Astrocyte (in vitro differentiated cells and primary cell): Measurements from ENCODE around the gene WWTR1. TPM values are rescaled to one million over a fixed set of nuclear protein-coding genes. Genes with fewer than 3 reads are reported as not detected.
A peak's percentile ranks its signal among the peaks of the same experiment; 100 is the strongest.

Experiments used
- DNase-seq: peaks from one replicate; pipeline ENCODE4 v3.0.0-alpha.2; 2010; ENCODE audit warnings: low read depth
- FAIRE-seq: peaks from 2 replicates; lab custom pipeline; 2011; peaks lifted over from hg19 to GRCh38; lab: Jason Lieb, UNC
- H2AFZ ChIP-seq: 2 replicates; pipeline ENCODE4 v1.6.0; 2012; ENCODE audit warnings: low read depth, low read length, inconsistent platforms
- H3K27ac ChIP-seq: 2 replicates; pipeline ENCODE4 v1.5.1; 2011; ENCODE audit warnings: low read depth, low read length, inconsistent platforms
- H3K27me3 ChIP-seq: 2 replicates; pipeline ENCODE4 v1.6.0; 2011; ENCODE audit warnings: low read length, inconsistent platforms; ENCODE audit not compliant: insufficient read depth
- H3K36me3 ChIP-seq: 2 replicates; pipeline ENCODE4 v1.5.1; 2011; ENCODE audit warnings: low read length, inconsistent platforms; ENCODE audit not compliant: insufficient read depth
- H3K4me1 ChIP-seq: 2 replicates; pipeline ENCODE4 v1.5.1; 2011; ENCODE audit warnings: low read length, inconsistent platforms; ENCODE audit not compliant: insufficient read depth
- H3K4me2 ChIP-seq: 2 replicates; pipeline ENCODE4 v1.6.0; 2012; ENCODE audit warnings: low read length, inconsistent platforms
- H3K4me3 ChIP-seq: 2 replicates; pipeline ENCODE4 v1.5.1; 2011; ENCODE audit warnings: low read depth, mild to moderate bottlenecking, low read length, inconsistent platforms; ENCODE audit not compliant: insufficient read depth
- H3K79me2 ChIP-seq: 2 replicates; pipeline ENCODE4 v1.6.0; 2012; ENCODE audit warnings: mild to moderate bottlenecking, low read length, inconsistent platforms; ENCODE audit not compliant: insufficient read depth
- H3K9ac ChIP-seq: 2 replicates; pipeline ENCODE4 v1.6.0; 2012; ENCODE audit warnings: mild to moderate bottlenecking, low read length, inconsistent platforms
- H3K9me3 ChIP-seq: 2 replicates; pipeline ENCODE4 v1.5.1; 2012; ENCODE audit warnings: low read depth, mild to moderate bottlenecking, low read length, inconsistent platforms; ENCODE audit not compliant: insufficient read depth
- H4K20me1 ChIP-seq: 2 replicates; pipeline ENCODE4 v1.6.0; 2012; ENCODE audit warnings: low read length, inconsistent platforms; ENCODE audit not compliant: insufficient read depth
- H3K27ac Mint-ChIP-seq: one replicate; pipeline ENCODE4 v1.8.0; 2021; ENCODE audit warnings: mild to moderate bottlenecking, mixed read lengths; ENCODE audit not compliant: unreplicated experiment
- H3K27me3 Mint-ChIP-seq: one replicate; pipeline ENCODE4 v1.8.0; 2021; ENCODE audit warnings: low read depth, mixed read lengths; ENCODE audit not compliant: unreplicated experiment
- H3K36me3 Mint-ChIP-seq: one replicate; pipeline ENCODE4 v1.8.0; 2021; ENCODE audit warnings: low read depth, mixed read lengths; ENCODE audit not compliant: unreplicated experiment
- H3K4me1 Mint-ChIP-seq: one replicate; pipeline ENCODE4 v1.8.0; 2021; ENCODE audit warnings: low read depth, mixed read lengths; ENCODE audit not compliant: unreplicated experiment
- H3K4me3 Mint-ChIP-seq: one replicate; pipeline ENCODE4 v1.8.0; 2021; ENCODE audit warnings: mild to moderate bottlenecking, moderate library complexity, mixed read lengths; ENCODE audit not compliant: unreplicated experiment
- H3K9me3 Mint-ChIP-seq: one replicate; pipeline ENCODE4 v1.8.0; 2021; ENCODE audit warnings: mild to moderate bottlenecking, mixed read lengths; ENCODE audit not compliant: unreplicated experiment
- EZH2 ChIP-seq: IDR thresholded peaks from 2 replicates; pipeline ENCODE4 v1.6.1; 2012; ENCODE audit warnings: mild to moderate bottlenecking, low read length, inconsistent platforms; ENCODE audit not compliant: insufficient read depth
- total RNA-seq: library from RNA; stranded (reverse); gene quantifications from 2 replicates; pipeline ENCODE4 v1.2.1, GENCODE V29; 2021
- TF ChIP-seq, protein P1 (sequence below): IDR thresholded peaks from 2 replicates; pipeline ENCODE4 v1.5.1; 2011; ENCODE audit warnings: low read depth, mild to moderate bottlenecking, inconsistent platforms, low read length, moderate library complexity; ENCODE audit not compliant: insufficient read depth

The WWTR1 gene
- total RNA-seq, 1 donor from 2014 or later, result 94.3 TPM

- Histone ChIP-seq H3K4me2 (peak overlapping the region; percentile 68), H3K27ac (peak overlapping the region; percentile 98), H3K36me3 (peaks cover 4% of the 10 kb centered on the region), H3K27me3 (no peaks in the 10 kb centered on the region), H3K4me1 (peaks cover 57% of the 10 kb centered on the region), H2AFZ (no peak overlapping the region), H3K9me3 (no peaks in the 10 kb centered on the region), H3K9ac (peak overlapping the region; percentile 83), H4K20me1 (no peaks in the 10 kb centered on the region), H3K79me2 (peaks cover 66% of the 10 kb centered on the region), H3K4me3 (no peak overlapping the region)
- no peak for FAIRE-seq
- TF ChIP-seq, protein P1, sequence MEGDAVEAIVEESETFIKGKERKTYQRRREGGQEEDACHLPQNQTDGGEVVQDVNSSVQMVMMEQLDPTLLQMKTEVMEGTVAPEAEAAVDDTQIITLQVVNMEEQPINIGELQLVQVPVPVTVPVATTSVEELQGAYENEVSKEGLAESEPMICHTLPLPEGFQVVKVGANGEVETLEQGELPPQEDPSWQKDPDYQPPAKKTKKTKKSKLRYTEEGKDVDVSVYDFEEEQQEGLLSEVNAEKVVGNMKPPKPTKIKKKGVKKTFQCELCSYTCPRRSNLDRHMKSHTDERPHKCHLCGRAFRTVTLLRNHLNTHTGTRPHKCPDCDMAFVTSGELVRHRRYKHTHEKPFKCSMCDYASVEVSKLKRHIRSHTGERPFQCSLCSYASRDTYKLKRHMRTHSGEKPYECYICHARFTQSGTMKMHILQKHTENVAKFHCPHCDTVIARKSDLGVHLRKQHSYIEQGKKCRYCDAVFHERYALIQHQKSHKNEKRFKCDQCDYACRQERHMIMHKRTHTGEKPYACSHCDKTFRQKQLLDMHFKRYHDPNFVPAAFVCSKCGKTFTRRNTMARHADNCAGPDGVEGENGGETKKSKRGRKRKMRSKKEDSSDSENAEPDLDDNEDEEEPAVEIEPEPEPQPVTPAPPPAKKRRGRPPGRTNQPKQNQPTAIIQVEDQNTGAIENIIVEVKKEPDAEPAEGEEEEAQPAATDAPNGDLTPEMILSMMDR, result no peak
- no peak for TF ChIP-seq EZH2
- no peak for DNase-seq
- H3K9me3 Mint-ChIP-seq, result no peaks in the 10 kb centered on the region
- H3K27me3 Mint-ChIP-seq, result no peaks in the 10 kb centered on the region
- H3K36me3 Mint-ChIP-seq, result peaks cover 7% of the 10 kb centered on the region
- peak overlapping the region; percentile 68 for H3K27ac Mint-ChIP-seq
- H3K4me1 Mint-ChIP-seq, result peaks cover 65% of the 10 kb centered on the region
- no peak overlapping the region for H3K4me3 Mint-ChIP-seq
Measured at GRCh38 chr3:149552700-149553099, 105.1 kb downstream of the WWTR1 start.

GRCh38 chr3:149551500-149551899, 106.3 kb downstream of the WWTR1 start:
- TF ChIP-seq, protein P1, result no peak
- TF ChIP-seq EZH2, result no peak
- H4K20me1 ChIP-seq, result no peaks in the 10 kb centered on the region
- no peak overlapping the region for H3K9ac ChIP-seq
- H3K79me2 ChIP-seq, result peaks cover 63% of the 10 kb centered on the region
- no peak for FAIRE-seq
- no peaks in the 10 kb centered on the region for H3K9me3 ChIP-seq
- Mint-ChIP-seq H3K36me3 (peaks cover 7% of the 10 kb centered on the region), H3K27ac (no peak overlapping the region), H3K4me3 (no peak overlapping the region), H3K9me3 (no peaks in the 10 kb centered on the region), H3K4me1 (peaks cover 71% of the 10 kb centered on the region), H3K27me3 (no peaks in the 10 kb centered on the region)
- no peak overlapping the region for H2AFZ ChIP-seq
- no peak overlapping the region for H3K4me2 ChIP-seq
- H3K4me1 ChIP-seq, result peaks cover 66% of the 10 kb centered on the region
- peaks cover 4% of the 10 kb centered on the region for H3K36me3 ChIP-seq
- no peak overlapping the region for H3K4me3 ChIP-seq
- no peak for DNase-seq
- H3K27me3 ChIP-seq, result no peaks in the 10 kb centered on the region
- no peak overlapping the region for H3K27ac ChIP-seq

- Mint-ChIP-seq H3K4me1 (peaks cover 51% of the 10 kb centered on the region), H3K9me3 (no peaks in the 10 kb centered on the region), H3K4me3 (no peak overlapping the region), H3K27me3 (no peaks in the 10 kb centered on the region), H3K36me3 (peaks cover 13% of the 10 kb centered on the region), H3K27ac (peak overlapping the region; percentile 94)
- DNase-seq (peak; percentile 79), FAIRE-seq (no peak)
- peak overlapping the region; percentile 69 for H3K9ac ChIP-seq
- no peaks in the 10 kb centered on the region for H4K20me1 ChIP-seq
- peaks cover 82% of the 10 kb centered on the region for H3K79me2 ChIP-seq
- no peaks in the 10 kb centered on the region for H3K9me3 ChIP-seq
- peaks cover 11% of the 10 kb centered on the region for H3K36me3 ChIP-seq
- TF ChIP-seq, protein P1, result no peak
- no peak for TF ChIP-seq EZH2
- no peaks in the 10 kb centered on the region for H3K27me3 ChIP-seq
- H3K27ac ChIP-seq, result peak overlapping the region; percentile 90
- H3K4me3 ChIP-seq, result peak overlapping the region; percentile 17
- peaks cover 39% of the 10 kb centered on the region for H3K4me1 ChIP-seq
- no peak overlapping the region for H2AFZ ChIP-seq
- H3K4me2 ChIP-seq, result peak overlapping the region; percentile 75
Measured at GRCh38 chr3:149548669-149549065, 109.2 kb downstream of the WWTR1 start.
